ENCODE results near the gene NTNG1.
A peak's percentile ranks its signal among the peaks of the same experiment; 100 is the strongest.

NTNG1 gene

DNA sequence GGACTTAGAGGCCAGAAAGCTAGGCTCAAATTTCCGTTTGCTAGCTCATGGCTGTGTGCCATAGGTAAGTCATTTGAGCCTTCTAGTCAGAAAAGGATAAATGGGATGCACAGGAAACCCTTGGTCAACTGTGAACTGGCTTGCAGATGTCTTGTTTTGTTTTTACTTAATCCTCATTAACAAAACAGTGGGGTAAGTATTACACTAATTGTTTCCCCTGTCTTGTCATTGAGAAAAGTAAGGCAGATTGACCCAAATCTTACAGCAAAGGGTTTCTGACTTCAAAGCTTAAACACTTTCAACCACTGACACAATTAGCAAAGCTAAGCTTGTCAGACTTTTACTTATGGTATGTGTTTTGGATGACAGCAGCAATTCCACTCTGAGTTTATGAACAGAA is 291.3 kb downstream of the NTNG1 start:
- no peak for TF ChIP-seq EZH2phosphoT487 (IDR thresholded peaks at IDR 0.05; ENCODE audit: low read length)
- TF ChIP-seq, protein P1, sequence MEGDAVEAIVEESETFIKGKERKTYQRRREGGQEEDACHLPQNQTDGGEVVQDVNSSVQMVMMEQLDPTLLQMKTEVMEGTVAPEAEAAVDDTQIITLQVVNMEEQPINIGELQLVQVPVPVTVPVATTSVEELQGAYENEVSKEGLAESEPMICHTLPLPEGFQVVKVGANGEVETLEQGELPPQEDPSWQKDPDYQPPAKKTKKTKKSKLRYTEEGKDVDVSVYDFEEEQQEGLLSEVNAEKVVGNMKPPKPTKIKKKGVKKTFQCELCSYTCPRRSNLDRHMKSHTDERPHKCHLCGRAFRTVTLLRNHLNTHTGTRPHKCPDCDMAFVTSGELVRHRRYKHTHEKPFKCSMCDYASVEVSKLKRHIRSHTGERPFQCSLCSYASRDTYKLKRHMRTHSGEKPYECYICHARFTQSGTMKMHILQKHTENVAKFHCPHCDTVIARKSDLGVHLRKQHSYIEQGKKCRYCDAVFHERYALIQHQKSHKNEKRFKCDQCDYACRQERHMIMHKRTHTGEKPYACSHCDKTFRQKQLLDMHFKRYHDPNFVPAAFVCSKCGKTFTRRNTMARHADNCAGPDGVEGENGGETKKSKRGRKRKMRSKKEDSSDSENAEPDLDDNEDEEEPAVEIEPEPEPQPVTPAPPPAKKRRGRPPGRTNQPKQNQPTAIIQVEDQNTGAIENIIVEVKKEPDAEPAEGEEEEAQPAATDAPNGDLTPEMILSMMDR (IDR thresholded peaks at IDR 0.05; ENCODE audit: low read length) = no peak
- no peak for TF ChIP-seq EZH2 (optimal IDR thresholded peaks at IDR 0.05; ENCODE audit: low read depth, low read length)
- Histone ChIP-seq H3K27ac (ENCODE audit: low read length) (no peak overlapping the region), H3F3A (ENCODE audit: insufficient read depth, low read length) (no peaks in the 10 kb centered on the region), H3K4me1 (ENCODE audit: low read length) (peaks cover 20% of the 10 kb centered on the region; the same call in 1 of the 2 replicates), H3K4me3 (ENCODE audit: low read length) (no peak overlapping the region), H3K27me3 (replicated peaks; ENCODE audit: insufficient read depth, low read length) (no peaks in the 10 kb centered on the region), H3K79me2 (ENCODE audit: low read length) (no peaks in the 10 kb centered on the region), H3K4me2 (ENCODE audit: low read depth, low read length) (no peak overlapping the region), H3K9me2 (replicated peaks; ENCODE audit: insufficient read depth, low read length) (no peaks in the 10 kb centered on the region), H3K9me3 (replicated peaks; ENCODE audit: insufficient read depth, low read length) (no peaks in the 10 kb centered on the region), H3K9ac (ENCODE audit: low read length) (no peak overlapping the region), H4K20me1 (ENCODE audit: insufficient read depth, low read length) (no peaks in the 10 kb centered on the region), H2AFZ (ENCODE audit: low read length) (no peak overlapping the region), H3K36me3 (replicated peaks; ENCODE audit: insufficient read depth, low read length) (no peaks in the 10 kb centered on the region)
- peak; percentile 14 for DNase-seq

DNA sequence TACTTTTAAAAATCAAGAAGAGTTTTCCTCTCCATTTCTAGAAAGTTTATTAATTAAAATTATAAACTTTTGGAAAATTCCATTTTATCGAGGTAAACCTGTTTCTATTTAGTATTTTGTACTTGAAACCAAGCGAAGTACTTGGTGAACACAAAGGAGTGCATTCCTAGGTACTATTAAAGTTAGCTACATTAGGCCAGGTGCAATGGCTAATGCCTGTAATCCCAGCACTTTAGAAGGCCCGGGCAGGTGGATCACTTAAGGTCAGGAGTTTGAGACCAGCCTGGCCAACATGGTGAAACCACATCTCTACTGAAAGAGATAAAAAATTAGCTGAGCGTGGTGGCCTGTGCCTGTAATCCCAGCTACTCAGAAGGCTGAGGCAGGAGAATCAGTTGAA is 292.2 kb downstream of the NTNG1 start:
- Histone ChIP-seq H3K36me3 (replicated peaks; ENCODE audit: insufficient read depth, low read length) (no peaks in the 10 kb centered on the region), H4K20me1 (ENCODE audit: insufficient read depth, low read length) (no peaks in the 10 kb centered on the region), H3K79me2 (ENCODE audit: low read length) (no peaks in the 10 kb centered on the region), H3K27ac (ENCODE audit: low read length) (no peak overlapping the region), H2AFZ (ENCODE audit: low read length) (no peak overlapping the region), H3K9me3 (replicated peaks; ENCODE audit: insufficient read depth, low read length) (no peaks in the 10 kb centered on the region), H3K4me2 (ENCODE audit: low read depth, low read length) (no peak overlapping the region), H3K4me3 (ENCODE audit: low read length) (no peak overlapping the region), H3F3A (ENCODE audit: insufficient read depth, low read length) (no peaks in the 10 kb centered on the region), H3K4me1 (ENCODE audit: low read length) (peaks cover 20% of the 10 kb centered on the region; the same call in 1 of the 2 replicates), H3K9me2 (replicated peaks; ENCODE audit: insufficient read depth, low read length) (no peaks in the 10 kb centered on the region), H3K27me3 (replicated peaks; ENCODE audit: insufficient read depth, low read length) (no peaks in the 10 kb centered on the region), H3K9ac (ENCODE audit: low read length) (no peak overlapping the region)
- DNase-seq = no peak
- TF ChIP-seq, protein P1 (IDR thresholded peaks at IDR 0.05; ENCODE audit: low read length) = no peak
- TF ChIP-seq EZH2 (optimal IDR thresholded peaks at IDR 0.05; ENCODE audit: low read depth, low read length) (no peak), EZH2phosphoT487 (IDR thresholded peaks at IDR 0.05; ENCODE audit: low read length) (no peak)

- no peak for TF ChIP-seq EZH2 (optimal IDR thresholded peaks at IDR 0.05; ENCODE audit: low read depth, low read length)
- TF ChIP-seq EZH2phosphoT487 (IDR thresholded peaks at IDR 0.05; ENCODE audit: low read length) = no peak
- TF ChIP-seq, protein P1 (IDR thresholded peaks at IDR 0.05; ENCODE audit: low read length) = no peak
- Histone ChIP-seq H3F3A (ENCODE audit: insufficient read depth, low read length) (no peaks in the 10 kb centered on the region), H3K9me2 (replicated peaks; ENCODE audit: insufficient read depth, low read length) (no peaks in the 10 kb centered on the region), H3K4me3 (ENCODE audit: low read length) (no peak overlapping the region), H3K36me3 (replicated peaks; ENCODE audit: insufficient read depth, low read length) (no peaks in the 10 kb centered on the region), H3K4me2 (ENCODE audit: low read depth, low read length) (no peak overlapping the region), H2AFZ (ENCODE audit: low read length) (no peak overlapping the region), H3K9ac (ENCODE audit: low read length) (no peak overlapping the region), H3K27ac (ENCODE audit: low read length) (no peak overlapping the region), H3K9me3 (replicated peaks; ENCODE audit: insufficient read depth, low read length) (no peaks in the 10 kb centered on the region), H3K4me1 (ENCODE audit: low read length) (peaks cover 20% of the 10 kb centered on the region; the same call in 1 of the 2 replicates), H3K79me2 (ENCODE audit: low read length) (no peaks in the 10 kb centered on the region), H4K20me1 (ENCODE audit: insufficient read depth, low read length) (no peaks in the 10 kb centered on the region), H3K27me3 (replicated peaks; ENCODE audit: insufficient read depth, low read length) (no peaks in the 10 kb centered on the region)
- no peak for DNase-seq
Measured at GRCh38 chr1:107433635-107434360, 293.0 kb downstream of the NTNG1 start.

Measured in MM.1S (cell line).